ENCODE measurements around the gene DUSP5. TPM values are rescaled to one million over a fixed set of nuclear protein-coding genes. Genes with fewer than 3 reads are reported as not detected.
"Not testable (repeated sequence)": the region's sequence is repeated elsewhere in the genome, so short reads cannot be mapped to it uniquely, and the experiment has no call there.

Gene DUSP5
- total RNA-seq, 1 donor from 2014 or later: 16.3 TPM

GRCh38 chr10:110525349-110526260, 27.9 kb downstream of the DUSP5 start:
- H3K27me3 Mint-ChIP-seq: peaks cover 17% of the 10 kb centered on the region
- H3K27ac Mint-ChIP-seq: no peak overlapping the region
- TF ChIP-seq CTCF (conservative IDR thresholded peaks at IDR 0.05): no peak
- DNase-seq (ENCODE audit: extremely low spot score, unreplicated experiment): no peak
- peaks cover 4% of the 10 kb centered on the region for H3K4me1 Mint-ChIP-seq (ENCODE audit: unreplicated experiment)
- H3K4me3 Mint-ChIP-seq: no peak overlapping the region
- H3K36me3 Mint-ChIP-seq: no peaks in the 10 kb centered on the region
- H3K9me3 Mint-ChIP-seq: no peaks in the 10 kb centered on the region

- no peak overlapping the region for H3K27ac Mint-ChIP-seq
These were observed 30.0 kb downstream of the DUSP5 start for GRCh38 chr10:110527731-110528171.

GRCh38 chr10:110528224-110528996, 30.7 kb downstream of the DUSP5 start:
- peaks cover 4% of the 10 kb centered on the region for H3K4me1 Mint-ChIP-seq (ENCODE audit: unreplicated experiment)
- H3K36me3 Mint-ChIP-seq: no peaks in the 10 kb centered on the region
- no peaks in the 10 kb centered on the region for H3K9me3 Mint-ChIP-seq
- H3K27me3 Mint-ChIP-seq: peaks cover 21% of the 10 kb centered on the region
- no peak for DNase-seq (ENCODE audit: extremely low spot score, unreplicated experiment)
- H3K4me3 Mint-ChIP-seq: no peak overlapping the region
- TF ChIP-seq CTCF (conservative IDR thresholded peaks at IDR 0.05): no peak
- no peak overlapping the region for H3K27ac Mint-ChIP-seq

More at GRCh38 chr10:110527731-110528171, 30.0 kb downstream of the DUSP5 start:
- H3K9me3 Mint-ChIP-seq: no peaks in the 10 kb centered on the region
- DNase-seq (ENCODE audit: extremely low spot score, unreplicated experiment): no peak
- H3K4me1 Mint-ChIP-seq (ENCODE audit: unreplicated experiment): peaks cover 4% of the 10 kb centered on the region
- TF ChIP-seq CTCF (conservative IDR thresholded peaks at IDR 0.05): no peak
- H3K27me3 Mint-ChIP-seq: peaks cover 21% of the 10 kb centered on the region
- no peaks in the 10 kb centered on the region for H3K36me3 Mint-ChIP-seq
- H3K4me3 Mint-ChIP-seq: no peak overlapping the region

GRCh38 chr10:110528997-110529524, 31.4 kb downstream of the DUSP5 start:
- H3K27ac Mint-ChIP-seq; H3K4me3 Mint-ChIP-seq; H3K9me3 Mint-ChIP-seq; DNase-seq (ENCODE audit: extremely low spot score, unreplicated experiment); H3K4me1 Mint-ChIP-seq (ENCODE audit: unreplicated experiment); H3K36me3 Mint-ChIP-seq: not testable (repeated sequence)
- peaks cover 18% of the 10 kb centered on the region for H3K27me3 Mint-ChIP-seq

GRCh38 chr10:110529596-110530011, 31.9 kb downstream of the DUSP5 start:
- no peak for TF ChIP-seq CTCF (conservative IDR thresholded peaks at IDR 0.05)
- H3K9me3 Mint-ChIP-seq: no peaks in the 10 kb centered on the region
- peaks cover 4% of the 10 kb centered on the region for H3K4me1 Mint-ChIP-seq (ENCODE audit: unreplicated experiment)
- H3K27me3 Mint-ChIP-seq: peaks cover 17% of the 10 kb centered on the region
- H3K36me3 Mint-ChIP-seq: no peaks in the 10 kb centered on the region
- peak overlapping the region; percentile 6 for H3K4me3 Mint-ChIP-seq
- DNase-seq (ENCODE audit: extremely low spot score, unreplicated experiment): no peak
- peak overlapping the region; percentile 75 for H3K27ac Mint-ChIP-seq
